ENCODE data around the gene POLR1C.

DNA sequence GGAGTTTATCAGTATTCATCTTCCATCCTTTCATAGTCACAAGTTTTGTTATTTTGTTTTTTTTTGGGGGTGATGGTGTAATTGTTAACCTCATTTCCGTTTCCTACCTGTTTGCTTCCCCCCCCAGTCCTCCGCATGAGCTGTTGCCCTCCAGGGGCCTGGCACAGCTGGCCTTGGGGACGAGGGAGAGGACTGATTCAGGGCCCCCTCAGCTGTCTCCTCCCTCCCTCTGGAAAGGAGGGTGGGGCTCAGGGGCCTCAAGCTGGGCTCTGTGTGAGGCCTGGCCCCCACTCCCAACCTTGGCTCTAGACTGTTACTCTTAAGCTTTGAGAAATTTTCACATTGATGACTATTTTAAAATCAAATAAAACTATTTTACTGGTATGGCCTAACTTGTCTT lies 10.7 kb upstream of the POLR1C start:
- TF ChIP-seq POLR2A (IDR thresholded peaks at IDR 0.05; ENCODE audit: low read depth) (no peak), EP300 (IDR thresholded peaks at IDR 0.05) (no peak), POLR2AphosphoS5 (IDR thresholded peaks at IDR 0.05) (no peak)
- TF ChIP-seq, protein P1, sequence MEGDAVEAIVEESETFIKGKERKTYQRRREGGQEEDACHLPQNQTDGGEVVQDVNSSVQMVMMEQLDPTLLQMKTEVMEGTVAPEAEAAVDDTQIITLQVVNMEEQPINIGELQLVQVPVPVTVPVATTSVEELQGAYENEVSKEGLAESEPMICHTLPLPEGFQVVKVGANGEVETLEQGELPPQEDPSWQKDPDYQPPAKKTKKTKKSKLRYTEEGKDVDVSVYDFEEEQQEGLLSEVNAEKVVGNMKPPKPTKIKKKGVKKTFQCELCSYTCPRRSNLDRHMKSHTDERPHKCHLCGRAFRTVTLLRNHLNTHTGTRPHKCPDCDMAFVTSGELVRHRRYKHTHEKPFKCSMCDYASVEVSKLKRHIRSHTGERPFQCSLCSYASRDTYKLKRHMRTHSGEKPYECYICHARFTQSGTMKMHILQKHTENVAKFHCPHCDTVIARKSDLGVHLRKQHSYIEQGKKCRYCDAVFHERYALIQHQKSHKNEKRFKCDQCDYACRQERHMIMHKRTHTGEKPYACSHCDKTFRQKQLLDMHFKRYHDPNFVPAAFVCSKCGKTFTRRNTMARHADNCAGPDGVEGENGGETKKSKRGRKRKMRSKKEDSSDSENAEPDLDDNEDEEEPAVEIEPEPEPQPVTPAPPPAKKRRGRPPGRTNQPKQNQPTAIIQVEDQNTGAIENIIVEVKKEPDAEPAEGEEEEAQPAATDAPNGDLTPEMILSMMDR (IDR thresholded peaks at IDR 0.05) = no peak

All from esophagus muscularis mucosa (tissue), 4 donors.